WERI-Rb-1 (cell line): ENCODE data around the gene CACNA1A.

Experiments used
- DNase-seq: peaks from one replicate; pipeline ENCODE4 v3.0.0-alpha.2; 2020
- H3K27ac ChIP-seq: fragments of 250-450 bp; sonication (Bioruptor Pico); 2 replicates; pipeline ENCODE4 v1.5.1; 2020; ENCODE audit warnings: mild to moderate bottlenecking, moderate library complexity
- H3K27me3 ChIP-seq: fragments of 250-450 bp; sonication (Bioruptor Pico); 2 replicates; pipeline ENCODE4 v1.5.1; 2021; ENCODE audit warnings: mild to moderate bottlenecking, low read depth, moderate library complexity; ENCODE audit not compliant: insufficient read depth, severe bottlenecking
- H3K36me3 ChIP-seq: fragments of 250-450 bp; sonication (Bioruptor Pico); 2 replicates; pipeline ENCODE4 v1.5.1; 2020; ENCODE audit warnings: mild to moderate bottlenecking, moderate library complexity
- H3K4me3 ChIP-seq: 2 replicates; pipeline ENCODE4 v1.5.1; 2011; ENCODE audit warnings: low read depth, mild to moderate bottlenecking, control low read depth, low read length
- H3K9me3 ChIP-seq: fragments of 250-450 bp; sonication (Bioruptor Pico); 2 replicates; pipeline ENCODE4 v1.5.1; 2021; ENCODE audit warnings: mild to moderate bottlenecking, moderate library complexity; ENCODE audit not compliant: severe bottlenecking
- TF ChIP-seq, protein P1 (sequence below): IDR thresholded peaks from 2 replicates; pipeline ENCODE4 v1.5.1; 2011; ENCODE audit warnings: low read depth, mild to moderate bottlenecking, control low read depth, inconsistent platforms, low read length

Gene CACNA1A

DNA sequence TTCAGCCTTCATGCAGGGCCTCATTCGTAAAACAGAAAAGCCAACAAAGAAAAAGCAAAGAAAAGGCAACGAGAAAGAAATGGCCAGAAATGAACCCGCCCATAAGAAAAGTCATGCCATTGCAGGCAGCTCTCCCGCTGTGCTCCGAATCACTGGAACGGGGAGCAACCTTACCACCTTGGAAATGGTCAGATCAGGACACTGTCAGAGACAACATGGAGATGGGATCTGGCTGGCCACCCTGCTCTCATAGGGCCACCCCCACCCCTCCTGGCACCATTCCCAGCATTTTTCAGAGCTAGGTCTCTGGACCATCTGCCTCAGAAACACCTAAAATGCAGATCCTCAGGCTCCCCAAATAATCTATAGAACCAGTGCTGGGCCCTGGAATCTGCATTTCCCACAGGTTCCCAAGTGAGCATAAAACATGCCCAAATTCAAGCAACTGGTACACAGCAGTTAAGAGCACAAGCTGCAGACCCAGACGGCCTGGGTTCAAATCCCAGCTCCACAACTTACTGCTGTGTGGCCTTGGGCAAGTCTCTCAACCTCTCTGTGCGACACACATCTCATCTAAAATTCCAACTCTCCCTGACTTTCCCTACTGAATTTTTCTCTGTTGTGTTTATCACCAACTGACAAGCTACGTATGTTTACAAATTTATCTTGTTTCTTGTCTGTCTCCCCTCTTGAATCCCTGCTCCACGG, 204.5 kb downstream of the CACNA1A start:
- DNase-seq, result no peak
- H3K27me3 ChIP-seq, result peaks cover 70% of the 10 kb centered on the region
- no peaks in the 10 kb centered on the region for H3K36me3 ChIP-seq
- TF ChIP-seq, protein P1, sequence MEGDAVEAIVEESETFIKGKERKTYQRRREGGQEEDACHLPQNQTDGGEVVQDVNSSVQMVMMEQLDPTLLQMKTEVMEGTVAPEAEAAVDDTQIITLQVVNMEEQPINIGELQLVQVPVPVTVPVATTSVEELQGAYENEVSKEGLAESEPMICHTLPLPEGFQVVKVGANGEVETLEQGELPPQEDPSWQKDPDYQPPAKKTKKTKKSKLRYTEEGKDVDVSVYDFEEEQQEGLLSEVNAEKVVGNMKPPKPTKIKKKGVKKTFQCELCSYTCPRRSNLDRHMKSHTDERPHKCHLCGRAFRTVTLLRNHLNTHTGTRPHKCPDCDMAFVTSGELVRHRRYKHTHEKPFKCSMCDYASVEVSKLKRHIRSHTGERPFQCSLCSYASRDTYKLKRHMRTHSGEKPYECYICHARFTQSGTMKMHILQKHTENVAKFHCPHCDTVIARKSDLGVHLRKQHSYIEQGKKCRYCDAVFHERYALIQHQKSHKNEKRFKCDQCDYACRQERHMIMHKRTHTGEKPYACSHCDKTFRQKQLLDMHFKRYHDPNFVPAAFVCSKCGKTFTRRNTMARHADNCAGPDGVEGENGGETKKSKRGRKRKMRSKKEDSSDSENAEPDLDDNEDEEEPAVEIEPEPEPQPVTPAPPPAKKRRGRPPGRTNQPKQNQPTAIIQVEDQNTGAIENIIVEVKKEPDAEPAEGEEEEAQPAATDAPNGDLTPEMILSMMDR, result no peak
- no peaks in the 10 kb centered on the region for H3K9me3 ChIP-seq
- H3K4me3 ChIP-seq, result no peak overlapping the region
- no peak overlapping the region for H3K27ac ChIP-seq

DNA sequence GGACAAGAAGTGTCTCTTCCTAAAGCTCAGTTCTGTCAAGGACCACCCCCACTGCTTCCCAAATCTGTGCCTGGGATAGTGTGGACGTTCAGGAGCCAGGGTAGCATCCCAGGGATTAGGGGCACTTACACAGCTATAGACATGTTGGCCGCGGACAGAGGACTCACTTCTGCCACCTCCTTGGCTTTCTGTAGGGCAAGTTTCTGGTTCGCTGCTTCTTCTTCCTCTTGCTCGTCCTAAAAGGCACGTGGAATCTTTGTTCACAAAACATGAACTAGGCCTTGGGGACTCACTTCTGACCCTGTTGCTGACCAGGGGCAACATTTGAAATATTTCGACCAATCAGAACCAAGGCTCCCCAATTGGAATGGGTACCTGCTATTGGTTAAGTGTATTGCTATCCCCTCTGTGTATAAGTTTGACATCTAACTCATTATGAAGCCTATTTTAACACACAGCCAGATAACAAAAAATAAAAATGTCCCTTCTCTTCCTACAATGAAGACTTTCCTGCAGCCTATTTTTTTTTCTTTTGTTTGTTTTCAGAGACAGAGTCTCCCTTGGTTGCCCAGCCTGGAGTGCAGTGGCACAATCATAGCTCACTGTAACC, 205.8 kb downstream of the CACNA1A start:
- TF ChIP-seq, protein P1, result no peak
- peaks cover 63% of the 10 kb centered on the region for H3K27me3 ChIP-seq
- no peaks in the 10 kb centered on the region for H3K9me3 ChIP-seq
- no peak overlapping the region for H3K27ac ChIP-seq
- no peaks in the 10 kb centered on the region for H3K36me3 ChIP-seq
- DNase-seq, result no peak
- H3K4me3 ChIP-seq, result no peak overlapping the region

DNA sequence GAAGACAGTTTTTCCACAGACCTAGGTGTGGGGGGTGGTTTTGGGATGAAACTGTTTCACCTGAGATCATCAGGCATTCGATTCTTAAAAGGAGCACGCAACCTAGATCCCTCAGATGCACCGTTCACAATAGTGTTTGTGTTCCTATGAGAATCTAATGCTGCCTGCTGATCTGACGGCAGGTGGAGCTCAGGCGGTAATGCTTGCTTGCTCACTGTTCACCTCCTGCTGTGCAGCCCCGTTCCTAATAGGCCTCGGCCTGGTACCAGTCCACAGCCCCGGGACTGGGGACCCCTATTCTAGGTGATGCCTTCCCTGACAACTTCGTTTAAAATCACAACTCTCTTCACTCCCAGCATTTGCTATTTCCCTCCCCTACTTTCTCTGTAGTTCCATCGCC, 206.4 kb downstream of the CACNA1A start:
- Histone ChIP-seq H3K27ac (no peak overlapping the region), H3K27me3 (peaks cover 60% of the 10 kb centered on the region), H3K9me3 (no peaks in the 10 kb centered on the region), H3K4me3 (no peak overlapping the region), H3K36me3 (no peaks in the 10 kb centered on the region)
- TF ChIP-seq, protein P1, result 0 out of 2 replicates have a peak, but pooled peaks have one; percentile 16
- DNase-seq, result no peak

DNA sequence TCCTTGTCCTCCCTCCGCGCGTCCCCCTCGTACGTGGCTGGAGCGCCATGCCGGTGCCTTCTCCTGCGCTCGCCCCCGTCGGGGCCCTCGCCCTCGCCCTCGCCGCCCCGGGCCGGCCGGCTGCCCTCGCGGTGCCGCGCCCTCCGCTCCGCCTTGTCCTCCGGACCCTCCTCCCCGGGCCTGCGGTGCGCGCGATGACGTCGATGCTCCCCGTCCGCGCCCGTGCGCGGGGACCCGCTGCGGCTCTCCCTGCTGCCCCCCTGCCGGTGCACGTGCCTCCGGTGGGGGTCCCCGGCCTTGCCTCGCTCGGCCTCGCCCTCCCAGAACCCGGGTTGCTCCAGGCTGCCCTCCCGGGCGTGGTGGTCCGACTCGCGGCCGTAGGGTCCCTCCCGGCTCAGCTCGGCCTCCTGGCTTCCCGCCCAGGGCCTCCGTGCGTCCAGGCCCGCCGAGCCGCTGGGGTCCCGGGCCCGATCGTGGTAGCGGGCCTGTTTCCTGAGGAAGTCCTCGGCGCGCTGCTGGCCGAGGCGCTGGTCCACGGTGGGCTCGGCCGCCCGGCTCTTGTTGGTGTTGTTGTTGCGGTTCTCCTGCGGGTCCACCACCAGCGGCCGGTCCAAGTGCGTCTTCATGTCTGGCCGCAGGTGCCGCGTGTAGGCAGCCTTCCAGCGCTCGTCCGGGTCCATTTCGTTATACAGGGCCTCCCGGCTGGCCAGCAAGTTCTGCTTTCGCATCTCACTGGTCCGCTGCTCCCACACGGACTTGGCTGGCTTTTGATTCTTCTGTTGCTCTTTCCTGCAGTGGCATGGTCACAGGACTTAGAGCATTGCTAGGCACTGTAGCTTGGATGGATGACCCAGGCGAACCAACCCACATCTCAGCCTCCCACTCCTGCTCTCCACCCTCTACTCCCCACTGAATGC, 207.5 kb downstream of the CACNA1A start:
- Histone ChIP-seq H3K4me3 (no peak overlapping the region), H3K27ac (no peak overlapping the region), H3K27me3 (peaks cover 57% of the 10 kb centered on the region), H3K9me3 (no peaks in the 10 kb centered on the region), H3K36me3 (no peaks in the 10 kb centered on the region)
- TF ChIP-seq, protein P1, result no peak
- DNase-seq, result no peak

DNA sequence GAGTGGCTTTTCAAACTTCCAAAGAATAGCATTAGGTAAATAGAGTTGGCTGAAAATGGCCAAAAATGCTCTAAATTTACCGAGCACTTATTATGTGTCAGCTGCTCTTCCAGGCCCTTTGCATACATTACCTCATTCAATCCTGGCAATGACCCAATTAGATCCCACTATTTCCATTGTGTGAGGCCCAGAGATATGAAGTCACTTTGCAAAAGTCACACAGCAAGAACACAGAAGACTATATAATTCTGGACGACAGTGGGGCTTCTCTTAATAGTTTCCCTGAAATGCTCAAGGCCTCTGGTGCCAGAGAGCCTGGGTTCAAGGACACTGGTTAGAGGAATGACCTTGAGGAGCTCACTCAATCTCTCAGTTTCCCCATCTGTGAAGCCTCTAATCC, 209.3 kb downstream of the CACNA1A start:
- Histone ChIP-seq H3K36me3 (no peaks in the 10 kb centered on the region), H3K4me3 (no peak overlapping the region), H3K27ac (no peak overlapping the region), H3K27me3 (peaks cover 44% of the 10 kb centered on the region), H3K9me3 (no peaks in the 10 kb centered on the region)
- DNase-seq, result no peak
- TF ChIP-seq, protein P1, result no peak
